Transverse colon (tissue), 4 donors: ENCODE measurements around the gene SYT13. TPM values are rescaled to one million over a fixed set of nuclear protein-coding genes. Genes with fewer than 3 reads are reported as not detected.

Experiments
- DNase-seq: peaks from one replicate; pipeline ENCODE4 v3.0.0-alpha.2; 2019
- H3K27ac ChIP-seq, 4 donors: fragments of 200-600 bp; sonication (generic); 2 replicates each; pipeline ENCODE4 v1.5.1; 2016 to 2018; ENCODE audit warnings: inconsistent platforms in 4 of 4
- H3K27me3 ChIP-seq: fragments of 200-600 bp; sonication (generic); 2 replicates; pipeline ENCODE4 v1.5.1; 2017; ENCODE audit warnings: inconsistent platforms
- H3K36me3 ChIP-seq, 4 donors: fragments of 200-600 bp; sonication (generic); 2 replicates each; pipeline ENCODE4 v1.5.1; 2017 to 2019; ENCODE audit warnings: inconsistent platforms in 4 of 4
- H3K4me1 ChIP-seq, 4 donors: fragments of 200-600 bp; sonication (generic); 2 replicates each; pipeline ENCODE4 v1.5.1; 2017 to 2020; ENCODE audit warnings: inconsistent platforms in 4 of 4
- H3K4me3 ChIP-seq, 4 donors: fragments of 200-600 bp; sonication (generic); 1 replicate in 1 of 4; 2 replicates in 3 of 4; pipeline versions ENCODE4 v1.5.1 to v1.6.1; 2017 to 2019; ENCODE audit warnings: inconsistent platforms in 4 of 4
- H3K9me3 ChIP-seq, 2 donors: fragments of 200-600 bp; sonication (generic); 2 replicates each; pipeline ENCODE4 v1.5.1; 2017 to 2019; ENCODE audit warnings: inconsistent platforms in 2 of 2
- CTCF ChIP-seq, 5 experiments: fragments of 200-600 bp in 3 of 5; fragments of 450-650 bp in 2 of 5; sonication (generic) in 3 of 5; IDR thresholded peaks; 1 replicate in 2 of 5; 2 replicates in 3 of 5; pipeline ENCODE4 v1.5.1; 2016 to 2017; ENCODE audit warnings: antibody characterized with exemption in 5 of 5, inconsistent platforms in 3 of 5, mild to moderate bottlenecking in 2 of 5, moderate library complexity in 1 of 5
- EP300 ChIP-seq: sonication (generic); formaldehyde crosslinking; IDR thresholded peaks from one replicate; pipeline ENCODE4 v1.6.1; 2017; ENCODE audit warnings: antibody characterized with exemption, low read depth
- POLR2A ChIP-seq: fragments of 450-650 bp; IDR thresholded peaks from one replicate; pipeline ENCODE4 v1.6.1; 2016; ENCODE audit warnings: antibody characterized with exemption, mild to moderate bottlenecking, moderate library complexity
- POLR2AphosphoS5 ChIP-seq, 3 donors: sonication (generic); formaldehyde crosslinking; IDR thresholded peaks; one replicate each; pipeline ENCODE4 v1.6.1; 2016; ENCODE audit warnings: antibody characterized with exemption in 3 of 3
- WGBS, 2 donors: methylation state at CpG; one replicate each; pipeline ENCODE4 v1.1.5; 2018; ENCODE audit warnings: low coverage in 1 of 2; 5-methylcytosine and 5-hydroxymethylcytosine counted together
- in situ Hi-C, 4 donors: fragments of 200-750 bp; cut with MboI; loops; one replicate each; pipeline versions ENCODE4 v1.15.0 to v1.15.1; 2017; ENCODE audit warnings: low sequenced_read_pairs in 3 of 4, low pct_ligation_motif_present in 1 of 4, low pct_unique_long_range_greater_than_20kb in 1 of 4
- intact Hi-C: fragments of 100-400 bp; cut with DNase I; formaldehyde crosslinking; loops from one replicate; pipeline ENCODE4 v1.15.1; 2023; ENCODE audit warnings: low total_unique reads
- total RNA-seq, 4 donors: library from RNA; depleted of rRNA; stranded (reverse); fragments of >200 nt; gene quantifications; one replicate each; pipeline ENCODE4 v1.1.0, GENCODE V29; 2016

Gene SYT13
- total RNA-seq, 4 donors from 2014 or later: 10.5 to 28.6 (median 23.4) TPM

DNA sequence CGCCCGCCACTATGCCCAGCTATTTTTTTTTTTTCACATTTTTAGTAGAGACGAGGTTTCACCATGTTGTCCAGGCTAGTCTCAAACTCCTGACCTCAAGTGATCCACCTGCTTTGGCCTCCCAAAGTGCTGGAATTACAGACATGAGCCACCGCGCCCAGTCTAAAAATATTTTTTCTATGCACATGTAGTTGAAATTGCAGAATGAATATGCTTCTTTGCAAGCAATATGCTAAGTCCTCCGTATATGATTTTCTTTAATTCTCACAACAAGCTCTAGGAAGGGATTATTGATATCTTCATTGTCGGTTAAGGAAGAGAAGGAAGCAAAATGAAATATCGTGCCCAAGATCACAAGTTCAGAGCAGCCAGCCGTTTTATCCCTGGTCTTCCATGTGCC is 30.1 kb upstream of the SYT13 start:
- Histone ChIP-seq H3K27me3 (peaks cover 4% of the 10 kb centered on the region), H3K4me1 (no peaks in the 10 kb centered on the region), H3K9me3 (no peaks in the 10 kb centered on the region), H3K27ac (no peak overlapping the region), H3K4me3 (no peak overlapping the region), H3K36me3 (no peaks in the 10 kb centered on the region)
- in situ Hi-C loops (no loop called here), intact Hi-C loops (no loop called here)
- DNase-seq: no peak
- no peak for TF ChIP-seq EP300
- 93 to 95% methylated on average over 6 to 9 of the region's 9 CpGs for WGBS, 2 donors

DNA sequence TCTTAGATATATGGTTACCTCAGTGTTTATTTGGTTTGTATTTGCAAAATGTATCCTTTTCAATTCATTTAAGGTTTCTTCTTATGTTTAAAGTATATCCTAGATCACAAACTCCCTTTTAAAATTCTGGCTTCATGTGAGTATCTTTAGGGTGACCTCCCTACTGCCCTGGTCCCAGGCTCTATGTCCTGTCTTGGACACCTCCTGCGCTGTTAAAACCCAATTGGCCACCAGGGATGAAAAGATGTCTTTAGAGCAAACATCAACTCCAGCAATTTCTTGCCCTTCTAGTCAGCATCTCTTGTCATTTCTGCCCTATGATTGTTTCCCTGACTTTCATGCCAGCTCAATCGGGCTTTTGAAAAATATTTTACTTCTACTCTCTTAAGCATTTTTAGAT is 28.8 kb upstream of the SYT13 start:
- TF ChIP-seq CTCF (IDR thresholded peaks at IDR 0.05) (no peak), POLR2A (no peak), POLR2AphosphoS5 (IDR thresholded peaks at IDR 0.05) (no peak), EP300 (no peak)
- Histone ChIP-seq H3K4me3 (no peak overlapping the region), H3K4me1 (no peaks in the 10 kb centered on the region), H3K27ac (no peak overlapping the region), H3K9me3 (no peaks in the 10 kb centered on the region), H3K36me3 (no peaks in the 10 kb centered on the region), H3K27me3 (peaks cover 4% of the 10 kb centered on the region)
- in situ Hi-C loops (no loop called here), intact Hi-C loops (no loop called here)
- DNase-seq: no peak
- 86 to 100% methylated on average over 1 to 2 of the region's 2 CpGs for WGBS, 2 donors

- Histone ChIP-seq H3K27me3 (peaks cover 4% of the 10 kb centered on the region), H3K4me3 (no peak overlapping the region), H3K27ac (no peak overlapping the region), H3K9me3 (no peaks in the 10 kb centered on the region), H3K36me3 (no peaks in the 10 kb centered on the region), H3K4me1 (no peaks in the 10 kb centered on the region)
- in situ Hi-C loops: no loop called here
- DNase-seq: no peak
- TF ChIP-seq CTCF (IDR thresholded peaks at IDR 0.05) (no peak), POLR2AphosphoS5 (IDR thresholded peaks at IDR 0.05) (no peak), EP300 (no peak), POLR2A (no peak)
- WGBS, 2 donors: 82 to 86% methylated on average over 1 of the region's 1 CpG
- intact Hi-C loops: no loop called here
These were observed 27.2 kb upstream of the SYT13 start for GRCh38 chr11:45313171-45313865.

GRCh38 chr11:45305874-45306623 is 19.9 kb upstream of the SYT13 start:
- in situ Hi-C loops: no loop called here
- TF ChIP-seq POLR2AphosphoS5 (IDR thresholded peaks at IDR 0.05) (no peak), EP300 (no peak), CTCF (IDR thresholded peaks at IDR 0.05) (no peak), POLR2A (no peak)
- Histone ChIP-seq H3K27ac (no peak overlapping the region), H3K27me3 (no peaks in the 10 kb centered on the region), H3K4me3 (no peak overlapping the region), H3K9me3 (no peaks in the 10 kb centered on the region), H3K4me1 (peaks cover 0 to 16% (median 2%) of the 10 kb centered on the region in 4 donors), H3K36me3 (no peaks in the 10 kb centered on the region)
- intact Hi-C loops: no loop called here
- DNase-seq: no peak
- WGBS, 2 donors: 20 to 27% methylated on average over 1 to 5 of the region's 5 CpGs
